ENCODE data around the gene CSRP2. TPM values are rescaled to one million over a fixed set of nuclear protein-coding genes. Genes with fewer than 3 reads are reported as not detected.

The CSRP2 gene
- total RNA-seq (2021; fragmentation: NEBNext Ultra II Directional; extraction: Animal tissue kit (Norgen Biotek cat#: 25700)) (227 and 228 TPM in 2 replicates), polyA plus RNA-seq (2011; rRNA removed) (103 and 149 TPM in 2 replicates), polyA minus RNA-seq (2011; rRNA and poly(A)+ RNA removed) (89.9 and 98.2 TPM in 2 replicates)
- polyA plus RNA-seq (2011; cell fraction: cytosol; rRNA removed), result 211 TPM
- 80.4 TPM for polyA plus RNA-seq (2011; cell fraction: nucleus; rRNA removed)
- polyA plus RNA-seq (2012, experiment 1 of 2), result 255 to 315 TPM (median 276 TPM) in 4 replicates
- 227 TPM for polyA plus RNA-seq (2012, experiment 2 of 2)
- 118 TPM for polyA plus RNA-seq (2013, experiment 1 of 2)
- polyA plus RNA-seq (2013, experiment 2 of 2), result 127 TPM
- polyA minus RNA-seq (2011; cell fraction: cytosol; rRNA and poly(A)+ RNA removed), result 50.3 TPM
- 71.4 TPM for polyA minus RNA-seq (2011; cell fraction: nucleus; rRNA and poly(A)+ RNA removed)
- long read RNA-seq, experiment 1, full-length matches to known transcripts, result 132 of 182 reads
- long read RNA-seq, experiment 1, partial matches to known transcripts, result 32 of 182 reads
- long read RNA-seq, experiment 1, other reads (novel, unspliced or antisense), result 18 of 182 reads
- long read RNA-seq, experiment 2, transcript CSRP2-202 (6 exons, 754 nt), result minor isoform, 46 of 344 reads
- long read RNA-seq, experiment 2, transcript CSRP2-201 (6 exons, 943 nt), result major isoform, 234 of 344 reads
- long read RNA-seq, experiment 2, partial matches to known transcripts, result 56 of 344 reads
- long read RNA-seq, experiment 2, other reads (novel, unspliced or antisense), result 6 of 344 reads

GRCh38 chr12:76878899-76879709 lies at the start of gene CSRP2:
TSS of gene CSRP2 (minus strand) at chr12:76879019. CDS start at chr12:76866260, 12,759 bp downstream.
- Histone ChIP-seq H2BK120ac (replicated peaks; ENCODE audit: low read depth, low read length) (no peak within 1 kb of the TSS), H3K56ac (replicated peaks; ENCODE audit: insufficient read length, low read depth, low read length) (peak within 1 kb of the TSS; percentile 83), H3K36me3 (ENCODE audit: control insufficient read depth in 2 of 4, insufficient read depth in 4 of 4, low read length in 3 of 4) (no peaks in the 10 kb centered on the region), H3K4me2 (ENCODE audit: insufficient read depth in 1 of 2, low read depth in 2 of 2, low read length in 2 of 2) (peak within 1 kb of the TSS; percentile 76 to 83), H3K4me1 (replicated peaks in 1 of 4; ENCODE audit: control insufficient read depth in 3 of 4, insufficient read depth in 4 of 4, low read length in 3 of 4) (peaks cover 3 to 22% (median 14%) of the 10 kb centered on the region in 4 experiments; a peak in 6 of 7 replicates), H3K79me2 (ENCODE audit: control insufficient read depth in 1 of 2, insufficient read depth in 2 of 2, low read length in 2 of 2) (peaks cover 6 to 36% of the 10 kb centered on the region in 2 experiments), H3K4me3 (ENCODE audit: extremely low read depth in 1 of 4, insufficient read depth in 2 of 4, low read depth in 3 of 4, low read length in 4 of 4) (peak within 1 kb of the TSS; percentile 73 to 89 (median 84)), H3K18ac (ENCODE audit: extremely low read depth, low read length) (peak within 1 kb of the TSS; percentile 79; the same call in 1 of the 2 replicates), H2BK20ac (ENCODE audit: low read length) (no peak within 1 kb of the TSS), H2BK5ac (ENCODE audit: low read depth, low read length) (peak within 1 kb of the TSS; percentile 76), H4K8ac (ENCODE audit: extremely low read depth, insufficient read depth, low read length) (peak within 1 kb of the TSS; percentile 97), H3K9ac (replicated peaks in 1 of 4; ENCODE audit: extremely low read depth in 1 of 4, low read depth in 3 of 4, low read length in 3 of 4) (peak within 1 kb of the TSS; percentile 68 to 92 (median 86)), H4K5ac (ENCODE audit: insufficient read length, low read depth, low read length) (peak within 1 kb of the TSS; percentile 88), H2BK15ac (ENCODE audit: low read length) (no peak within 1 kb of the TSS), H3K14ac (ENCODE audit: insufficient read length) (no peak within 1 kb of the TSS), H3K23ac (ENCODE audit: insufficient read length) (no peak within 1 kb of the TSS), H4K91ac (replicated peaks; ENCODE audit: insufficient read length, low read length) (peak within 1 kb of the TSS; percentile 61), H4K20me1 (replicated peaks in 1 of 2; ENCODE audit: control insufficient read depth in 1 of 2, insufficient read depth in 2 of 2, low read length in 2 of 2) (peaks cover 4 to 6% of the 10 kb centered on the region in 2 experiments), H3K9me3 (ENCODE audit: insufficient read depth in 2 of 2, low read depth in 1 of 2, low read length in 1 of 2) (no peaks in the 10 kb centered on the region), H2BK12ac (ENCODE audit: low read depth, low read length) (peak within 1 kb of the TSS; percentile 19; the same call in 1 of the 2 replicates), H3K27ac (ENCODE audit: low read depth, low read length) (peak within 1 kb of the TSS; percentile 85), H3K4ac (replicated peaks; ENCODE audit: insufficient read length, low read depth, low read length) (peak within 1 kb of the TSS; percentile 4), H3K79me1 (ENCODE audit: low read depth, low read length) (peaks cover 9% of the 10 kb centered on the region; the same call in 1 of the 2 replicates), H2AK5ac (ENCODE audit: low read depth, low read length) (no peak within 1 kb of the TSS), H3K27me3 (replicated peaks in 1 of 4; ENCODE audit: control insufficient read depth in 3 of 4, extremely low read depth in 1 of 4, insufficient read depth in 3 of 4, low read length in 3 of 4) (no peaks in the 10 kb centered on the region), H2AFZ (ENCODE audit: low read length) (peak within 1 kb of the TSS; percentile 13), H3K23me2 (ENCODE audit: low read depth, low read length) (peaks cover 4% of the 10 kb centered on the region; the same call in 1 of the 2 replicates)
- WGBS, 2 experiments (ENCODE audit: extremely low coverage in 1 of 2, insufficient coverage in 1 of 2, insufficient read length in 1 of 2, insufficient replicate concordance in 2 of 2, low coverage in 1 of 2, low lambda C conversion rate in 2 of 2, missing lambda C conversion rate in 1 of 2), result 3% methylated on average over 54 of the region's 71 CpGs; no CpG with 5 or more reads in 1 of the 2 experiments
- POLR2A ChIA-PET (ENCODE audit: partially characterized antibody), result interaction anchor here (0.7 to 2.6 kb wide), 17 partner anchors 8 to 132 kb away, joined by 3 to 19 read pairs (median 3); no protein-coding TSS in a partner anchor
- DNase-seq (ENCODE audit: low read depth in 1 of 2, low spot score in 2 of 2) (peak; percentile 90 to 95), FAIRE-seq (peak; percentile 45)
- CTCF ChIA-PET (ENCODE audit: partially characterized antibody), result interaction anchor here (1.2 to 2.4 kb wide), 5 partner anchors 12 to 132 kb away, joined by 3 to 9 read pairs (median 4); no protein-coding TSS in a partner anchor
- TF ChIP-seq ATF2 (IDR thresholded peaks at IDR 0.05; ENCODE audit: low read length) (0 out of 2 replicates have a peak, but pooled peaks have one; percentile 45), CREB1 (IDR thresholded peaks at IDR 0.05) (no peak), TBP (IDR thresholded peaks at IDR 0.05; ENCODE audit: low read depth, low read length) (peak; percentile 93), TEAD4 (IDR thresholded peaks at IDR 0.05; ENCODE audit: low read depth, low read length) (no peak), CBX8 (IDR thresholded peaks at IDR 0.05; ENCODE audit: borderline replicate concordance, low read depth, low read length) (no peak), CBX5 (IDR thresholded peaks at IDR 0.05; ENCODE audit: low read depth, low read length) (no peak)

Measured in H1 (cell line).